Neutrophil (primary cell): ENCODE measurements around the gene CFC1B.
"Not testable (repeated sequence)": the region's sequence is repeated elsewhere in the genome, so short reads cannot be mapped to it uniquely, and the experiment has no call there.

Experiments used
- H3K27ac ChIP-seq: fragments of 200-600 bp; sonication (generic); 2 replicates; pipeline ENCODE4 v1.5.1; 2016; ENCODE audit warnings: mild to moderate bottlenecking, moderate library complexity
- H3K27me3 ChIP-seq: fragments of 200-600 bp; sonication (generic); 2 replicates; pipeline ENCODE4 v1.6.0; 2016; ENCODE audit warnings: mild to moderate bottlenecking
- H3K36me3 ChIP-seq: fragments of 200-600 bp; sonication (generic); 2 replicates; pipeline ENCODE4 v1.5.1; 2017
- H3K4me1 ChIP-seq, 2 experiments: fragments of 200-600 bp in 1 of 2; sonication (generic) in 1 of 2; 1 replicate in 1 of 2; 2 replicates in 1 of 2; pipeline versions ENCODE4 v1.5.1 to v1.6.1; 2013 to 2016; ENCODE audit warnings: low read depth in 1 of 2, low read length in 1 of 2, mild to moderate bottlenecking in 1 of 2, moderate library complexity in 1 of 2; ENCODE audit not compliant: control insufficient read depth in 1 of 2, insufficient read depth in 1 of 2
- H3K4me3 ChIP-seq, 2 experiments: fragments of 200-600 bp in 1 of 2; sonication (generic) in 1 of 2; 1 replicate in 1 of 2; 2 replicates in 1 of 2; pipeline ENCODE4 v1.5.1; 2013 to 2016; ENCODE audit warnings: low read depth in 1 of 2, low read length in 1 of 2, mild to moderate bottlenecking in 1 of 2, moderate library complexity in 1 of 2
- H3K9me3 ChIP-seq: fragments of 200-600 bp; sonication (generic); 2 replicates; pipeline ENCODE4 v1.5.1; 2016

Gene CFC1B

GRCh38 chr2:130538271-130538670, 17.2 kb downstream of the CFC1B start:
- not testable (repeated sequence) for H3K36me3 ChIP-seq, H3K27me3 ChIP-seq, H3K9me3 ChIP-seq, H3K4me1 ChIP-seq, H3K27ac ChIP-seq, H3K4me3 ChIP-seq

- not testable (repeated sequence) for H3K4me1 ChIP-seq, H3K4me3 ChIP-seq, H3K36me3 ChIP-seq, H3K27me3 ChIP-seq, H3K27ac ChIP-seq, H3K9me3 ChIP-seq
Observed at GRCh38 chr2:130542789-130543188, 21.8 kb downstream of the CFC1B start.

- not testable (repeated sequence) for H3K27me3 ChIP-seq, H3K4me3 ChIP-seq, H3K27ac ChIP-seq, H3K36me3 ChIP-seq, H3K9me3 ChIP-seq, H3K4me1 ChIP-seq
Observed at GRCh38 chr2:130543785-130544528, 22.9 kb downstream of the CFC1B start.

GRCh38 chr2:130544978-130545377, 24.0 kb downstream of the CFC1B start:
- not testable (repeated sequence) for H3K36me3 ChIP-seq, H3K9me3 ChIP-seq, H3K4me1 ChIP-seq, H3K4me3 ChIP-seq, H3K27ac ChIP-seq, H3K27me3 ChIP-seq

GRCh38 chr2:130548418-130548817, 27.4 kb downstream of the CFC1B start:
- H3K27ac ChIP-seq, H3K4me3 ChIP-seq, H3K36me3 ChIP-seq, H3K4me1 ChIP-seq, H3K27me3 ChIP-seq, H3K9me3 ChIP-seq: not testable (repeated sequence)

- not testable (repeated sequence) for H3K36me3 ChIP-seq, H3K9me3 ChIP-seq, H3K4me3 ChIP-seq, H3K4me1 ChIP-seq, H3K27ac ChIP-seq, H3K27me3 ChIP-seq
Observed at GRCh38 chr2:130549475-130549874, 28.5 kb downstream of the CFC1B start.

- H3K4me3 ChIP-seq, H3K9me3 ChIP-seq, H3K27me3 ChIP-seq, H3K4me1 ChIP-seq, H3K36me3 ChIP-seq, H3K27ac ChIP-seq: not testable (repeated sequence)
Observed at GRCh38 chr2:130554178-130554577, 33.2 kb downstream of the CFC1B start.

- H3K4me3 ChIP-seq, H3K9me3 ChIP-seq, H3K4me1 ChIP-seq, H3K27ac ChIP-seq, H3K36me3 ChIP-seq, H3K27me3 ChIP-seq: not testable (repeated sequence)
Observed at GRCh38 chr2:130556441-130556840, 35.4 kb downstream of the CFC1B start.

GRCh38 chr2:130566165-130566564, 45.1 kb downstream of the CFC1B start:
- not testable (repeated sequence) for H3K27ac ChIP-seq, H3K27me3 ChIP-seq, H3K9me3 ChIP-seq, H3K4me3 ChIP-seq, H3K4me1 ChIP-seq, H3K36me3 ChIP-seq

- not testable (repeated sequence) for H3K4me1 ChIP-seq, H3K27me3 ChIP-seq, H3K9me3 ChIP-seq, H3K4me3 ChIP-seq, H3K36me3 ChIP-seq, H3K27ac ChIP-seq
Observed at GRCh38 chr2:130571929-130572328, 50.9 kb downstream of the CFC1B start.

- H3K4me1 ChIP-seq, H3K4me3 ChIP-seq, H3K27me3 ChIP-seq, H3K27ac ChIP-seq, H3K36me3 ChIP-seq, H3K9me3 ChIP-seq: not testable (repeated sequence)
Observed at GRCh38 chr2:130574230-130574629, 53.2 kb downstream of the CFC1B start.

- not testable (repeated sequence) for H3K4me1 ChIP-seq, H3K9me3 ChIP-seq, H3K36me3 ChIP-seq, H3K27ac ChIP-seq, H3K27me3 ChIP-seq, H3K4me3 ChIP-seq
Observed at GRCh38 chr2:130576209-130576784, 55.3 kb downstream of the CFC1B start.

GRCh38 chr2:130577559-130577958, 56.5 kb downstream of the CFC1B start:
- not testable (repeated sequence) for H3K4me3 ChIP-seq, H3K9me3 ChIP-seq, H3K36me3 ChIP-seq, H3K27me3 ChIP-seq, H3K4me1 ChIP-seq, H3K27ac ChIP-seq
